ENCODE results near the gene PTK7. TPM values are rescaled to one million over a fixed set of nuclear protein-coding genes. Genes with fewer than 3 reads are reported as not detected.
A peak's percentile ranks its signal among the peaks of the same experiment; 100 is the strongest.
"Not testable (repeated sequence)": the region's sequence is repeated elsewhere in the genome, so short reads cannot be mapped to it uniquely, and the experiment has no call there.

Gene PTK7
- total RNA-seq, 1 donor, result 44.6 TPM

DNA sequence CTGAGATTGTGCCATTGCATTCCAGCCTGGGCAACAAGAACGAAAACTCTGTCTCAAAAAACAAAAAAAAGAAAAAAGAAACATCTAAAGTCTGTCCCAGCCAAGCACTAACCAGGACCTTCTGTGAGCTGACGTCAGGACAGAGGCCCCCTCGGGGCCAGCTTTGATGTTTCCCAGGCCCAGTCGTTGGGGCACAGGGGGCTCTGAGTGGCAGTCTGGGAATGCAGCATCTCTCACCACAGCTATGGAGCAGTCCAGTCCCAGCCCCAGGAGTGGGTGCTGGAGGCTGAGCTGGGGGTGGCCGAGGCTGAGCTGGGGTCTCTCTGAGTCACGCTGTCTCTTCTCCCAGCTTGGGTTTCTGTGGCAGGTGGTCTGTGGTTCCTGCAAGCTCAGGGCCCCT is 49.0 kb downstream of the PTK7 start:
- DNase-seq (ENCODE audit: low read depth), result peak; percentile 80
- no peak overlapping the region for H3K4me3 ChIP-seq (ENCODE audit: low read depth, low read length)
- TF ChIP-seq CTCF (IDR thresholded peaks at IDR 0.05; ENCODE audit: insufficient read depth, low read length), result no peak

DNA sequence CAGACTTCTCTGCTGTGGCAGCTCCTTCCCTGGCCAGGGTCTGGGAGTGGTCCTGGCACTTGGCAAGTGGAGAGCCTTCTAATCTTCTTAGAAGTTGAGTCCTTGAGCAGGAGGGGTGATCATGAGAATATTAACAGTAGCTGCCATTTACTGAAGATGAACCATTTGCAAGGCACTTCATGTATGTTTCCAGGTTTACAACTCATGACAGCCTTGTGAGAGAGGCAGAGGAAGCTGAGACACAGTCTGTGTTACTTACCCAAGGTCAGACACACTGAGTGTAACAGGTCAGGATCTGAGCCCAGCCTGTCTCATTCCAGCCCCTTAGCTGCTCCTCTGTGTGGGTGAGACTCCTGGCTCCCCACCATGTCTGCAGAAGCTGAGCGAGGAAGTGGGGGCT is 49.4 kb downstream of the PTK7 start:
- TF ChIP-seq CTCF (IDR thresholded peaks at IDR 0.05; ENCODE audit: insufficient read depth, low read length), result no peak
- DNase-seq (ENCODE audit: low read depth), result no peak
- no peak overlapping the region for H3K4me3 ChIP-seq (ENCODE audit: low read depth, low read length)

GRCh38 chr6:43127180-43127579 is 51.1 kb downstream of the PTK7 start:
- TF ChIP-seq CTCF (IDR thresholded peaks at IDR 0.05; ENCODE audit: insufficient read depth, low read length), result no peak
- H3K4me3 ChIP-seq (ENCODE audit: low read depth, low read length), result no peak overlapping the region
- no peak for DNase-seq (ENCODE audit: low read depth)

GRCh38 chr6:43127877-43128276 is 51.8 kb downstream of the PTK7 start:
- DNase-seq (ENCODE audit: low read depth), result peak; percentile 63
- no peak for TF ChIP-seq CTCF (IDR thresholded peaks at IDR 0.05; ENCODE audit: insufficient read depth, low read length)
- no peak overlapping the region for H3K4me3 ChIP-seq (ENCODE audit: low read depth, low read length)

DNA sequence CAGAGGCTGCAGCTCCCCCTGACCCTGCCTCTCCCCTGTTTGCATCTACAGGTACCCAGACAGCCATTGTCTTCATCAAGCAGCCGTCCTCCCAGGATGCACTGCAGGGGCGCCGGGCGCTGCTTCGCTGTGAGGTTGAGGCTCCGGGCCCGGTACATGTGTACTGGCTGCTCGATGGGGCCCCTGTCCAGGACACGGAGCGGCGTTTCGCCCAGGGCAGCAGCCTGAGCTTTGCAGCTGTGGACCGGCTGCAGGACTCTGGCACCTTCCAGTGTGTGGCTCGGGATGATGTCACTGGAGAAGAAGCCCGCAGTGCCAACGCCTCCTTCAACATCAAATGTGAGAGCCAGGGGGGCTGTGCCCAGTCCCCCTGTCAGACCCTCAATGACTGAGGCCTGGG is 52.8 kb downstream of the PTK7 start:
- TF ChIP-seq CTCF (IDR thresholded peaks at IDR 0.05; ENCODE audit: insufficient read depth, low read length), result no peak
- no peak for DNase-seq (ENCODE audit: low read depth)
- H3K4me3 ChIP-seq (ENCODE audit: low read depth, low read length), result no peak overlapping the region

GRCh38 chr6:43129434-43130194 is 53.5 kb downstream of the PTK7 start:
- DNase-seq (ENCODE audit: low read depth), result peak; percentile 58
- no peak overlapping the region for H3K4me3 ChIP-seq (ENCODE audit: low read depth, low read length)
- TF ChIP-seq CTCF (IDR thresholded peaks at IDR 0.05; ENCODE audit: insufficient read depth, low read length), result peak; percentile 90

DNA sequence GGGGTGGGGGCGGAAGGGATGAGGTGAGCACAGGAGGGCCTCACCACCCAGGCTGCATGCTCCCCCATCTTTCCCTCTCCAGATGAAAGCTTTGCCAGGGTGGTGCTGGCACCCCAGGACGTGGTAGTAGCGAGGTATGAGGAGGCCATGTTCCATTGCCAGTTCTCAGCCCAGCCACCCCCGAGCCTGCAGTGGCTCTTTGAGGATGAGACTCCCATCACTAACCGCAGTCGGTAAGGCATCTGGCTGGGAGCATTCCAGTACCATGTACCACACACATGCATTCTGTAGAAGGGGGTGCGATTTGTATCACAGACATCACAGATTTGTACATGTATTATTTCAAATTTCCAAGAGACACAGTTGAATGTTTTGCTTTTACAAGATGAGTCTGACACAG is 54.3 kb downstream of the PTK7 start:
- no peak for TF ChIP-seq CTCF (IDR thresholded peaks at IDR 0.05; ENCODE audit: insufficient read depth, low read length)
- H3K4me3 ChIP-seq (ENCODE audit: low read depth, low read length), result no peak overlapping the region

GRCh38 chr6:43131379-43131778 is 55.3 kb downstream of the PTK7 start:
- H3K4me3 ChIP-seq (ENCODE audit: low read depth, low read length); DNase-seq (ENCODE audit: low read depth): not testable (repeated sequence)

More for the DNA sequence above, 54.3 kb downstream of the PTK7 start:
- DNase-seq (ENCODE audit: low read depth), result no peak
